ENCODE results near the gene FFAR3. TPM values are rescaled to one million over a fixed set of nuclear protein-coding genes. Genes with fewer than 3 reads are reported as not detected.

FFAR3 gene
- total RNA-seq, 1 experiment from 2014 or later: 0.15 TPM

GRCh38 chr19:35381926-35382325 is 23.7 kb downstream of the FFAR3 start:
- CTCF ChIA-PET: no interaction called here
- intact Hi-C loops (cut with micrococcal nuclease; ENCODE audit: unreplicated experiment): no loop called here
- Histone ChIP-seq H3K9me3 (ENCODE audit: low read depth, low read length, poor library complexity, severe bottlenecking) (peaks cover 16% of the 10 kb centered on the region), H3K4me3 (ENCODE audit: low read depth, low read length, poor library complexity, severe bottlenecking) (no peak overlapping the region), H3K4me1 (ENCODE audit: insufficient read depth, low read length, poor library complexity, severe bottlenecking) (peaks cover 4% of the 10 kb centered on the region), H3K27me3 (replicated peaks; ENCODE audit: insufficient read depth, low read depth, low read length, poor library complexity) (peaks cover 5% of the 10 kb centered on the region), H3K36me3 (ENCODE audit: insufficient read depth, low read length, poor library complexity, severe bottlenecking) (no peaks in the 10 kb centered on the region), H3K27ac (ENCODE audit: low read depth, low read length, poor library complexity, severe bottlenecking) (no peak overlapping the region)
- DNase-seq (ENCODE audit: low spot score): no peak
- BruUV-seq (replicated peaks): no TSS peak
- TF ChIP-seq CTCF (conservative IDR thresholded peaks at IDR 0.05; ENCODE audit: low read depth, low read length): no peak
- POLR2A ChIA-PET (ENCODE audit: low non-redundant PET): no interaction called here

- H3K36me3 ChIP-seq (ENCODE audit: insufficient read depth, low read length, poor library complexity, severe bottlenecking): no peaks in the 10 kb centered on the region
- ChIA-PET CTCF (no interaction called here), POLR2A (ENCODE audit: low non-redundant PET) (no interaction called here)
- DNase-seq (ENCODE audit: low spot score): no peak
- H3K27ac ChIP-seq (ENCODE audit: low read depth, low read length, poor library complexity, severe bottlenecking): no peak overlapping the region
- H3K27me3 ChIP-seq (replicated peaks; ENCODE audit: insufficient read depth, low read depth, low read length, poor library complexity): peaks cover 5% of the 10 kb centered on the region
- intact Hi-C loops (cut with micrococcal nuclease; ENCODE audit: unreplicated experiment): no loop called here
- no TSS peak for BruUV-seq (replicated peaks)
- peaks cover 16% of the 10 kb centered on the region for H3K9me3 ChIP-seq (ENCODE audit: low read depth, low read length, poor library complexity, severe bottlenecking)
- TF ChIP-seq CTCF (conservative IDR thresholded peaks at IDR 0.05; ENCODE audit: low read depth, low read length) (no peak), EZH2 (IDR thresholded peaks at IDR 0.05; ENCODE audit: borderline replicate concordance, low read depth, low read length, poor library complexity, severe bottlenecking) (no peak)
- H3K4me1 ChIP-seq (ENCODE audit: insufficient read depth, low read length, poor library complexity, severe bottlenecking): no peaks in the 10 kb centered on the region
- no peak overlapping the region for H3K4me3 ChIP-seq (ENCODE audit: low read depth, low read length, poor library complexity, severe bottlenecking)
Observed at GRCh38 chr19:35383536-35383935, 25.3 kb downstream of the FFAR3 start.

GRCh38 chr19:35388277-35389054 is 30.2 kb downstream of the FFAR3 start:
- ChIA-PET POLR2A (ENCODE audit: low non-redundant PET) (no interaction called here), CTCF (no interaction called here)
- no peaks in the 10 kb centered on the region for H3K36me3 ChIP-seq (ENCODE audit: insufficient read depth, low read length, poor library complexity, severe bottlenecking)
- intact Hi-C loops (cut with micrococcal nuclease; ENCODE audit: unreplicated experiment): no loop called here
- no peak for DNase-seq (ENCODE audit: low spot score)
- no TSS peak for BruUV-seq (replicated peaks)
- no peak overlapping the region for H3K27ac ChIP-seq (ENCODE audit: low read depth, low read length, poor library complexity, severe bottlenecking)
- H3K27me3 ChIP-seq (replicated peaks; ENCODE audit: insufficient read depth, low read depth, low read length, poor library complexity): no peaks in the 10 kb centered on the region
- TF ChIP-seq EZH2 (IDR thresholded peaks at IDR 0.05; ENCODE audit: borderline replicate concordance, low read depth, low read length, poor library complexity, severe bottlenecking): no peak
- TF ChIP-seq CTCF (conservative IDR thresholded peaks at IDR 0.05; ENCODE audit: low read depth, low read length): no peak
- H3K9me3 ChIP-seq (ENCODE audit: low read depth, low read length, poor library complexity, severe bottlenecking): peaks cover 16% of the 10 kb centered on the region
- H3K4me1 ChIP-seq (ENCODE audit: insufficient read depth, low read length, poor library complexity, severe bottlenecking): no peaks in the 10 kb centered on the region
- H3K4me3 ChIP-seq (ENCODE audit: low read depth, low read length, poor library complexity, severe bottlenecking): no peak overlapping the region
